H1 (cell line): ENCODE results near the gene GOLGA7B. TPM values are rescaled to one million over a fixed set of nuclear protein-coding genes. Genes with fewer than 3 reads are reported as not detected.

Experiments used
- ATF3 ChIP-seq: IDR thresholded peaks from 2 replicates; pipeline ENCODE4 v1.6.1; 2011; ENCODE audit warnings: low read depth, mild to moderate bottlenecking, low read length; ENCODE audit not compliant: insufficient read depth
- CTCF ChIP-seq, 3 experiments: IDR thresholded peaks; 1 replicate in 2 of 3; 2 replicates in 1 of 3; pipeline versions ENCODE4 v1.5.1 to v1.6.1; 2011; ENCODE audit warnings: low read length in 3 of 3, mild to moderate bottlenecking in 3 of 3, inconsistent platforms in 2 of 3, low read depth in 1 of 3, moderate library complexity in 1 of 3; ENCODE audit not compliant: insufficient read depth in 1 of 3; ENCODE audit errors: control extremely low read depth in 1 of 3
- JUN ChIP-seq: IDR thresholded peaks from 2 replicates; pipeline ENCODE4 v1.6.1; 2011; ENCODE audit warnings: low read depth, mild to moderate bottlenecking, improper control_type of control experiment, low read length
- NANOG ChIP-seq: IDR thresholded peaks from 2 replicates; pipeline ENCODE4 v1.6.1; 2011; ENCODE audit warnings: low read length, low read depth, mild to moderate bottlenecking, inconsistent platforms; ENCODE audit not compliant: insufficient read depth, poor library complexity, severe bottlenecking
- polyA plus RNA-seq, 7 experiments: library from polyadenylated mRNA; depleted of rRNA in 3 of 7; stranded (reverse) in 5 of 7; unstranded in 2 of 7; fragments of >200 nt in 5 of 7; fragments of 200-250 nt in 2 of 7; gene quantifications; 1 replicate in 5 of 7; 2 replicates in 1 of 7; 4 replicates in 1 of 7; pipeline versions ENCODE4 v1.2.1 to v1.2.3, GENCODE V29; 2011 to 2013; ENCODE audit warnings: missing spikeins in 2 of 7, mixed read lengths in 2 of 7
- total RNA-seq: library from RNA; stranded (reverse); fragmentation: NEBNext Ultra II Directional; extraction: Animal tissue kit (Norgen Biotek cat#: 25700); gene quantifications from 2 replicates; pipeline ENCODE4 v1.2.1, GENCODE V29; 2021

GOLGA7B gene
- total and polyA plus RNA-seq, 2 of the 8 experiments (the other 6 are each of a cell fraction or from before 2014, with no cell fraction given) = 0.04 to 0.14 TPM

DNA sequence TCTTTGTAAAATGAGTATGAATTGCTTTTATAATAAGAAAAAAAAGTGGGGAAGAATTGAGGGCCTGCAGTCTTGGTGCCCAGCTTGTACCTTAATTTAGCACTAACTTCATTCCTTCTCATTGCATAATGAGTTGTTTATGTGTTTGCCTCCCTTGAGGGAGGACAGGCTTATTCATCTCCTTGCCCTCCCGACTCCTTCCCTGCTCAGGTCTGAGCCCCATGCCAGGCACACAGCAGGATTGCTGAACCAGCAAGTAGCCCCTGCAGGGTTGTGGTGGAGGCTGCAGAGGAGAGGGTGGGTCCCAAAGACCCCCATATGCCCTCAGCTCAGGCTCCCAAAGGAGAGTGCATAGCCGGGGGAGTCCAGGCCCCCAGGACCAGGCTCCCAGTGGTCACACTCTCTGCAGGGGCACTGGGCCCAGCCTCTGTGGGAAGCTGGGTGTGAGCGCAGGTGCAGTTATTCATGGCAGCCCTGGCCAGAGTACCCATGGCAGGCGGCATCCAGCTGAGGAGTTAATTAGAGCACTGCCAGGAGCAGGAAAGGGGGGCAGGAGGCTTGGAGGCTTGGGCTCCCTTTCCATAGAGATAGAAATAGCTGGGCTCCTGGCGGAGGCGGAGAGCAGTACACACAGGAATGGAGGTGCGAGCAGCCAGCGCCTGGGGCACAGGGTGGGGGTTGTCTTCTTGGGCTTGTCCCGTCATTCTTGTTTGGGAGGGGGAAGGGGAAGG is 28.2 kb upstream of the GOLGA7B start (continued):
- TF ChIP-seq CTCF (IDR thresholded peaks at IDR 0.05; ENCODE audit: control extremely low read depth in 1 of 3, insufficient read depth in 1 of 3, low read depth in 1 of 3, low read length in 3 of 3) (0 out of 4 replicates have a peak, but pooled peaks of 1 of the 3 experiments have one; percentile 1), ATF3 (no peak), NANOG (no peak), JUN (no peak)
